ENCODE results near the gene ADGRG3. TPM values are rescaled to one million over a fixed set of nuclear protein-coding genes. Genes with fewer than 3 reads are reported as not detected.

The ADGRG3 gene
- total and polyA plus RNA-seq, 2 experiments from 2014 or later: not detected

DNA sequence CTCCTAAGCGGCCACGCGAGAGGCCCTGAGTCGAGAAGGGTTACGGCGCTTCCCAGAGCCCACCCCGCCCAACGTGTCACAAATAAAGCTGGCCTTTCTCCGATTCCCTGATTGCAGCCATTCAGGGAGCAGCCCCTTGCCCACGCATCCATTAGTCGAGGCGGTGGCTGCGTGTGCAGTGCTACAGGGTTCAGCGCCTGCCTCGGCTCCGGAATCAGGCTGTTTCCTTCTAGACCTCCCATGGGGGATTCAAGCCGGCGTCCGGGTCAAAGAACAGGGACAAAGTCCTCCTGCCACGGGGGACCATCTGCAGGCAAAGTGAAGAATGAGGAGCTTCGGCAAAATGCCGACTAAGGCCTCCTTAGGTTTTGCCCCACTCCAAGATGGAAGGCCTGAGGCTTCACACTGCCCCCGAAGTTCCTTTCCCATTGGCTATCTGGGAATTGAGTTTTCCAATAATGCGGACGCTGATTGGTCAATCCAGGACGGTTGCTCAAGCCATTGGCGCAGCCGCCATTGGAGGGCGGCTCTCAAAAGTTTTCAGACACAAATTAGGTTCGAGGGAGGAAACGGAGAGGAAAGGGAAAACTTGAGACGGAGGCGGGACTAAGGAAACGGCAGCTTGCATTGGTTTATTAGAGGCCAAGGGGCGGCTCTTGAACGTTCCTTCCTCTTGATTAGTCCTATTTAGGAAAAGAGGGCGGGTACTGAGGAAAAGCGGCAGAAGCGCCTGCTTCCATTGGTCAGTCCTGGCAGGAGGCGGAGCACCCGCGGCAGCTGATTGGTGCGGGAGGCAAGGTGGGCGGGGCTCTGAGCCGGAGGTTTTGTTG is 67.0 kb downstream of the ADGRG3 start (continued):
- TF ChIP-seq, protein P1, sequence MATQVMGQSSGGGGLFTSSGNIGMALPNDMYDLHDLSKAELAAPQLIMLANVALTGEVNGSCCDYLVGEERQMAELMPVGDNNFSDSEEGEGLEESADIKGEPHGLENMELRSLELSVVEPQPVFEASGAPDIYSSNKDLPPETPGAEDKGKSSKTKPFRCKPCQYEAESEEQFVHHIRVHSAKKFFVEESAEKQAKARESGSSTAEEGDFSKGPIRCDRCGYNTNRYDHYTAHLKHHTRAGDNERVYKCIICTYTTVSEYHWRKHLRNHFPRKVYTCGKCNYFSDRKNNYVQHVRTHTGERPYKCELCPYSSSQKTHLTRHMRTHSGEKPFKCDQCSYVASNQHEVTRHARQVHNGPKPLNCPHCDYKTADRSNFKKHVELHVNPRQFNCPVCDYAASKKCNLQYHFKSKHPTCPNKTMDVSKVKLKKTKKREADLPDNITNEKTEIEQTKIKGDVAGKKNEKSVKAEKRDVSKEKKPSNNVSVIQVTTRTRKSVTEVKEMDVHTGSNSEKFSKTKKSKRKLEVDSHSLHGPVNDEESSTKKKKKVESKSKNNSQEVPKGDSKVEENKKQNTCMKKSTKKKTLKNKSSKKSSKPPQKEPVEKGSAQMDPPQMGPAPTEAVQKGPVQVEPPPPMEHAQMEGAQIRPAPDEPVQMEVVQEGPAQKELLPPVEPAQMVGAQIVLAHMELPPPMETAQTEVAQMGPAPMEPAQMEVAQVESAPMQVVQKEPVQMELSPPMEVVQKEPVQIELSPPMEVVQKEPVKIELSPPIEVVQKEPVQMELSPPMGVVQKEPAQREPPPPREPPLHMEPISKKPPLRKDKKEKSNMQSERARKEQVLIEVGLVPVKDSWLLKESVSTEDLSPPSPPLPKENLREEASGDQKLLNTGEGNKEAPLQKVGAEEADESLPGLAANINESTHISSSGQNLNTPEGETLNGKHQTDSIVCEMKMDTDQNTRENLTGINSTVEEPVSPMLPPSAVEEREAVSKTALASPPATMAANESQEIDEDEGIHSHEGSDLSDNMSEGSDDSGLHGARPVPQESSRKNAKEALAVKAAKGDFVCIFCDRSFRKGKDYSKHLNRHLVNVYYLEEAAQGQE (IDR thresholded peaks at IDR 0.05; ENCODE audit: unreplicated experiment): no peak

DNA sequence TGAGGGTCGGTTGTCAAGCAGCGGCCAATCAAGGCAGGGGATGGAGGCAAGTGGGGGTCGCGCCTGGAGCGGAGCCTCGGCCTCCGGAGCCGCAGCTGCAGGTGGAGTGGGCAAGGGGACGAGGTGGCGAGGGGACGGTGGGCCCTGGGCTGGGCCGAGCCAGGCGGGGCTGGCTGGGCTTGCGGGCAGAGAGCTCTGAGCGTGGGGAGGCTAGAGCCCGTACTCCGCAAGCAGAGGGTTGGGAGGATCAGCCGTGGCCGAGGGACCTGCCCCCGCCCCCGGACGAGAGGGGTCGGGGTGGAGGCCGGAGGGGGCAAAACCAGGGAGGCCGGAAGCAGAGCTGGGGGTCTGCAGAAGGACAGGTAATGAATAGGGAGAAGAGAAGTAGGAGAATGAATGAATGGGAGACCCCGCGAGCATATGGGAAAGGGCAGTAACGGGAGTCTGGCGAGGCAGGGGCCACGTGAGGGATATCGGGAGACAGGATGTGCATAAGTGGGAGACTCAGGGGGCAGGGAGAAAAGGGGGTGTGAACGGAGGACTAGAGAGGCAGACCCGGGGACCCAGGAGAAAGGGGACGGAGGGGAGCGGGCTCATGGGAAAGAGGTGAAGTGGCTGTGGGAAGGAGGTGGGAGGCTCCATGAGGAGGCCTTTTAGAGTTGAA is 67.8 kb downstream of the ADGRG3 start, which contains the start of gene KATNB1:
KATNB1 (plus strand) TSS at position 16 of the 664 bp plus-strand sequence. CDS start 1,474 bp downstream, outside the sequence.
- Histone ChIP-seq H3K27ac (ENCODE audit: low read depth) (peak within 1 kb of the TSS; percentile 64; the same call in 1 of the 2 replicates), H2AFZ (peak within 1 kb of the TSS; percentile 2; the same call in 1 of the 2 replicates), H3K4me3 (peak within 1 kb of the TSS; percentile 62), H3K27me3 (ENCODE audit: insufficient read depth) (no peaks in the 10 kb centered on the region), H3K36me3 (ENCODE audit: insufficient read depth) (no peaks in the 10 kb centered on the region), H3K4me2 (peak within 1 kb of the TSS; percentile 80), H3F3A (replicated peaks; ENCODE audit: low read depth) (no peaks in the 10 kb centered on the region), H3K4me1 (ENCODE audit: insufficient read depth) (peaks cover 8% of the 10 kb centered on the region; the same call in 1 of the 2 replicates), H4K20me1 (replicated peaks; ENCODE audit: insufficient read depth) (no peaks in the 10 kb centered on the region), H3K79me2 (replicated peaks; ENCODE audit: insufficient read depth) (peaks cover 7% of the 10 kb centered on the region), H3K9me2 (ENCODE audit: insufficient read depth) (no peaks in the 10 kb centered on the region)
- TF ChIP-seq POLR2AphosphoS5 (IDR thresholded peaks at IDR 0.05; ENCODE audit: low read depth): peak; percentile 67
- no peak for TF ChIP-seq JUNB (IDR thresholded peaks at IDR 0.05; ENCODE audit: unreplicated experiment)
- Mint-ChIP-seq H3K36me3 (ENCODE audit: low read depth) (peaks cover 18% of the 10 kb centered on the region), H3K27me3 (ENCODE audit: insufficient read depth, low read depth, poor library complexity) (peaks cover 12% of the 10 kb centered on the region), H3K4me1 (peaks cover 11% of the 10 kb centered on the region), H3K4me3 (peak within 1 kb of the TSS; percentile 99), H3K27ac (peak within 1 kb of the TSS; percentile 100), H3K9me3 (no peaks in the 10 kb centered on the region; the same call in 2 of the 3 replicates)
- peak; percentile 46 for DNase-seq (ENCODE audit: low spot score)
- ATAC-seq: no peak

DNA sequence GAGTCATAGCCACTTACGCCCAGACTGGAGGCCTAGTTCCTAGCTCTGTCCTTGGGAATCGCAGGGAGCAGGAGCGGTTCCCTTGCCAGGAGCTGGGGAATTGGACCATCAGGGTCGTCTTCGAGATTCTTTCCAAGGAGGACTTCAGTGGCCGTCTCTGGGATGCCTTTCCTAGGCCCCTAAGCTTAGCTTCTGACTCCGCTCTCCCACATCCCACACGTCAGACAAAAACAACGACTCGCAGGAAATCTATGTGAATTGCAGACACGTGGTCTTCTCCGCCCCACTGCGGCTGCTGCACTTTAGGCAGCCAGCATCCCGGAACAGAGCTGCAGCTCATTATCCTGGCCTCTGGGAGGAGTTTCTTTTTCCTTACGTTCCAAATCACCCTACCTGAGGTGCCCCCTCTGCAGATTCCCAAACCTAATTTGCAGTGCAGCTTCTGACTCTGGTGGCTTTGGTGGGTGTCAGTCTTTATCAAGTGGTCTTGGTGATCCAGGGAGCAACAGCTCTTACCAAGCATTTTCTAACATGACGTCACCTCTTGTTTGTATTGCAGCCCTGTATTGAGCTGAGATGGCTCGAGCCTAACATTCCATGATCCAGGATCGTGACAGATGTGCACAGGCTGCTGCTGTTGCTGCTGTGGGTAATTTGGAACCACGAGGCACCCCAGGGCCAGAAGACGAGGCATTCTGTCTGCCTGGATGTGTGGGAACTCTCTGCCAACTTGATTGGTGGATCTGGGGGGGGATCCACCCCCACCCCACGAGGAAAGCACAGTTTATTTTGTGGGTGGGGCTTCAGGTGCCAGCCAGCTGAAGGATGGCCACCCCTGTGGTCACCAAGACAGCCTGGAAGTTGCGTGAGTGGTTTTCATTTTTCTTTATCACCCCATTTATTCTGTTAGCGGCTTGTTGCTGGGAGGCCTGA is 68.6 kb downstream of the ADGRG3 start:
- Mint-ChIP-seq H3K4me1 (peaks cover 11% of the 10 kb centered on the region), H3K9me3 (no peaks in the 10 kb centered on the region; the same call in 2 of the 3 replicates), H3K4me3 (peak overlapping the region; percentile 99), H3K27ac (peak overlapping the region; percentile 93), H3K27me3 (ENCODE audit: insufficient read depth, low read depth, poor library complexity) (peaks cover 11% of the 10 kb centered on the region), H3K36me3 (ENCODE audit: low read depth) (peaks cover 22% of the 10 kb centered on the region)
- Histone ChIP-seq H3K4me3 (peak overlapping the region; percentile 62), H3F3A (replicated peaks; ENCODE audit: low read depth) (no peaks in the 10 kb centered on the region), H3K79me2 (replicated peaks; ENCODE audit: insufficient read depth) (peaks cover 7% of the 10 kb centered on the region), H3K4me2 (peak overlapping the region; percentile 77), H4K20me1 (replicated peaks; ENCODE audit: insufficient read depth) (no peaks in the 10 kb centered on the region), H3K27me3 (ENCODE audit: insufficient read depth) (no peaks in the 10 kb centered on the region), H3K9me2 (ENCODE audit: insufficient read depth) (no peaks in the 10 kb centered on the region), H3K4me1 (ENCODE audit: insufficient read depth) (peaks cover 8% of the 10 kb centered on the region; the same call in 1 of the 2 replicates), H3K27ac (ENCODE audit: low read depth) (no peak overlapping the region), H2AFZ (peak overlapping the region; percentile 2; the same call in 1 of the 2 replicates), H3K36me3 (ENCODE audit: insufficient read depth) (no peaks in the 10 kb centered on the region)
- peak; percentile 14 for ATAC-seq
- DNase-seq (ENCODE audit: low spot score): peak; percentile 73
- TF ChIP-seq, protein P2, sequence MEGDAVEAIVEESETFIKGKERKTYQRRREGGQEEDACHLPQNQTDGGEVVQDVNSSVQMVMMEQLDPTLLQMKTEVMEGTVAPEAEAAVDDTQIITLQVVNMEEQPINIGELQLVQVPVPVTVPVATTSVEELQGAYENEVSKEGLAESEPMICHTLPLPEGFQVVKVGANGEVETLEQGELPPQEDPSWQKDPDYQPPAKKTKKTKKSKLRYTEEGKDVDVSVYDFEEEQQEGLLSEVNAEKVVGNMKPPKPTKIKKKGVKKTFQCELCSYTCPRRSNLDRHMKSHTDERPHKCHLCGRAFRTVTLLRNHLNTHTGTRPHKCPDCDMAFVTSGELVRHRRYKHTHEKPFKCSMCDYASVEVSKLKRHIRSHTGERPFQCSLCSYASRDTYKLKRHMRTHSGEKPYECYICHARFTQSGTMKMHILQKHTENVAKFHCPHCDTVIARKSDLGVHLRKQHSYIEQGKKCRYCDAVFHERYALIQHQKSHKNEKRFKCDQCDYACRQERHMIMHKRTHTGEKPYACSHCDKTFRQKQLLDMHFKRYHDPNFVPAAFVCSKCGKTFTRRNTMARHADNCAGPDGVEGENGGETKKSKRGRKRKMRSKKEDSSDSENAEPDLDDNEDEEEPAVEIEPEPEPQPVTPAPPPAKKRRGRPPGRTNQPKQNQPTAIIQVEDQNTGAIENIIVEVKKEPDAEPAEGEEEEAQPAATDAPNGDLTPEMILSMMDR (conservative IDR thresholded peaks at IDR 0.05; ENCODE audit: low read depth in 2 of 2): peak in 1 of 2 experiments; percentile 12; a peak in 1 of 4 replicates
- no peak for TF ChIP-seq ZNF114 (CRISPR knock-in tag; IDR thresholded peaks at IDR 0.05)

Measured in GM23338 (cell line).